Nucleus accumbens (tissue), 56 donors: Measurements from ENCODE around the gene PFDN1.
A peak's percentile ranks its signal among the peaks of the same experiment; 100 is the strongest.
"Not testable (repeated sequence)": the region's sequence is repeated elsewhere in the genome, so short reads cannot be mapped to it uniquely, and the experiment has no call there.

Experiments used
- DNase-seq, 56 donors: peaks; one replicate each; lab custom pipeline; 2025; lab: John Stamatoyannopoulos, UW

The PFDN1 gene, protein sequence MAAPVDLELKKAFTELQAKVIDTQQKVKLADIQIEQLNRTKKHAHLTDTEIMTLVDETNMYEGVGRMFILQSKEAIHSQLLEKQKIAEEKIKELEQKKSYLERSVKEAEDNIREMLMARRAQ

DNA sequence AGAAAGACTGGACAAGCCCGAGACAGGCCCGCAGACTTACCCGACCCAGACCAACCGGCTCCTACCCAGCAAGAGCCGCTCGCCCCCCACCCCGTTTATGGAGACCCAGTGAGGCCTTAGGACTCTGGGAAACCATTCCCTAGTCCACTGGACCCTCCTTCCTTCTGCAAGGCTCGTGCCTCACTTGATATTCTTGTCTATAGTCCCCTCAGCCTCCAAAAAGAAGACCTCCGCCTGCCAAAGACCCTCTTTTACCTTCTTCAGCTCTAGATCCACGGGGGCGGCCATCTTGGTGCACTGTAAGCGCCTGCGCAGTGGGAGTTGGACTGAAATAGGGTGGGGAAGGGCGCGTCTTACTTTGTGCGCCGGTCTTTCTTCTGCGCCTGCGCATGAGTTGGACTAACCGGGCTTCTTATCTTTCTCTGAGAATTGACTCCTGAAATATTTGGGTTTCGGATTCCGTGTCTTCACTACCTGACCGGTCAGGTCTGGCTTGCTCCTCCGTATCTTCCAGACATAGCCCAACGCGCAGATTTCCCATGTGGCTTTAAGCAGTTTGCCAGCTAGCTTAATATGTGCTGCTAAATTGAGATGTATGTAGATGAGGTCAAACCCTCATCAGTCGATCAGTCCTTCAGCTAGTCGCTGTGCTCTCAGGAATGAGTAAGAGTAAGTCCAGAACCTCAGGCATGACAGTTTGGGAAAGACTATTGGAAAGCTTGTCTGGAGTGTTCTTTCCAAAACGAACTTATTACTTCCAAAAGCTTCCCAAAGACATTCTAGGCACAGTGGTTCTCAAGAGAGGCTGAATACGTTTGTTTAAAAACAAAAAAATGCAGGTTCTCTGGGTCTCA lies at the start of gene PFDN1:
Gene PFDN1 (minus strand): TSS at position 316 of the 854 bp plus-strand sequence. CDS start 28 bp downstream, at position 288.
- DNase-seq, result peak; percentile 48 to 97 (median 88)

DNA sequence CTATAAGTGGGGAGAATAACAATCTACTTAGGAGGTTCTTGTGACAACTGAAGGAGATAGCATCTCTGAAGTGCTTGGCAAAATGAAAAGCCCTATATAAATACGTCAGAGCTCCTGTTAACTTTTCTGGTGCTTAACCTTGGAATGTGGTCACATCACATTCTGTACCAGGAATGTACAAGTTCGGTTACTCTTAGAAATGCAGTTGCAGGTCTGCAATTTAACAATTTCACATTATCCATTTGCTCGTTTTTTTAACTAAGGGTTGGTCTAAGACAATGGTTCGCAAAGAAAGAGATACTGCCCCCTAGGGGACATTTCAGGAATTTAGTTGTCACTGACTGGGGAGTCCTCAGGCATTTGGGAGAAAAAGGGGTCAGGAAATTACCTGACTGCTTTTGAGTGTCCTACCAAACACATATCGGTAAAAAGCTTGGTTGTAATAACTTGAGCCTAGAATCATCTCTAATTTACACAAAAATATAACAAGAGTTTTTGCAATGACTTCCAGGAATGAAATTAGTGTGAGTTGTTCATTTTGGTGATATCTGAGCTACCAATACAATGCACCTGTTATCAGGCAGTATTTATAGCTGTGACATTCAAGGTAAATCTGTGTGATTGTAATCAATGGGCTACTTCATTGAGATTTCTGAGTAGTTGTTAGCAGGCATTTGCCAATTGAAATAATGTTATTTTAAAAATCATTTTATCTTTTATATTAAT lies 48.9 kb upstream of the PFDN1 start:
- peak in 27 of 56 donors; percentile 3 to 72 (median 18) for DNase-seq

DNA sequence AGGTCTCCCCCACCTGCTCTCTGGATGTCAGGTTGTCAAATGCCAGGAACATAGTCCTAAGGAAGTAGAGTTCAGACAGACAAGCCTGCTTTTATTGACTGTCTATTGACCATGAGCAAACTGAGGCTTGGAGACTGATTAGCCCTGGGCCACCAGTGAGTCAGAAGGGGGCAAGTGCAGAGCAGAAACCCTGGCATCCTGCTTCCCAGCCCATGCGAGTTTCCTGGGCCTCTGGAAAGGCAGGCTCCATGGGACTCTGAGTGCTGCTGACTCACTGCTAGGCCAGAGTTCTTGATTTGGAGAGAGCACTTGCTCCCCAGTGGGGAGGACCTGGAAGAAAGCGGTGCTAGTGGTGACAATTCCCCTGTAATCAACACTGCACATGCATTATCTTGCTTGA lies 46.3 kb upstream of the PFDN1 start:
- no peak for DNase-seq

DNA sequence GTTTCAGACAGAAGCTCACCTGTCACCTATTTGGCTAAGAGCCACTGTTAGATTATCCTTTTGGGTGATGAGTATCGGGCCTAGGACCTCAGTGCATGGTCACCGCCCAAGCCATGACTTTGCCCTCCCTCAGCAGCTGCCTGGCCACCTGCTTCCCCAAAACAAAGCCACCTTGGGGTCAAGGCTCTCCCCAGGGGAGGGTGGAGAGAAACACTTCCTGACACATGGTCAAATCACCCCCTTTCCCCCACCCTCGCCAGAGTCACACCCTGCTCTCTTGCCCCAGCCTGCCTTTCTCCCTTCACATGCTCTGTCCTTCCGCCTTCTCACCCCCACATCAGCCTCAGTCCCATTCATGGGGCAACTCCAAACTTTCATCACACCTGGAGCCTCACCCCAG lies 45.2 kb upstream of the PFDN1 start:
- DNase-seq, result no peak

DNA sequence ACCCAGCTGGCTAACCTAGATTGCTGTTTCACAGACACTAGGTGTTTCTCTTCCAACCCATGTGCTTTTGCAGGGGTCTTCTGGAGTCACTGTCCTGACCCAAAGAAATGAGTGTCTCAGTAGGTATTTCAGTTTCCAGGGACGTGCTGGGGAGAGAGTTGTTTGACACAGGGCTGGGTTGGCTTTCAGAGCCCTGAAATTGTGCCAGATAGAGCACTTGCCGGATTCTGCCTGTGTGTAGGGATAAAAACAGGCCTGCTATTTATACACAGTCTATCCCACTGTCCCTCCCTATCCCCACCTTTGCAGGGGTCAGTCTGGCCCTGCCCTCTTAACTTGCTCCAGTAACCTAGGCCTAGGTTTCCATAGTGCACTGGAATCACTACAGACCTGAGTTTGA lies 44.5 kb upstream of the PFDN1 start:
- no peak for DNase-seq

DNA sequence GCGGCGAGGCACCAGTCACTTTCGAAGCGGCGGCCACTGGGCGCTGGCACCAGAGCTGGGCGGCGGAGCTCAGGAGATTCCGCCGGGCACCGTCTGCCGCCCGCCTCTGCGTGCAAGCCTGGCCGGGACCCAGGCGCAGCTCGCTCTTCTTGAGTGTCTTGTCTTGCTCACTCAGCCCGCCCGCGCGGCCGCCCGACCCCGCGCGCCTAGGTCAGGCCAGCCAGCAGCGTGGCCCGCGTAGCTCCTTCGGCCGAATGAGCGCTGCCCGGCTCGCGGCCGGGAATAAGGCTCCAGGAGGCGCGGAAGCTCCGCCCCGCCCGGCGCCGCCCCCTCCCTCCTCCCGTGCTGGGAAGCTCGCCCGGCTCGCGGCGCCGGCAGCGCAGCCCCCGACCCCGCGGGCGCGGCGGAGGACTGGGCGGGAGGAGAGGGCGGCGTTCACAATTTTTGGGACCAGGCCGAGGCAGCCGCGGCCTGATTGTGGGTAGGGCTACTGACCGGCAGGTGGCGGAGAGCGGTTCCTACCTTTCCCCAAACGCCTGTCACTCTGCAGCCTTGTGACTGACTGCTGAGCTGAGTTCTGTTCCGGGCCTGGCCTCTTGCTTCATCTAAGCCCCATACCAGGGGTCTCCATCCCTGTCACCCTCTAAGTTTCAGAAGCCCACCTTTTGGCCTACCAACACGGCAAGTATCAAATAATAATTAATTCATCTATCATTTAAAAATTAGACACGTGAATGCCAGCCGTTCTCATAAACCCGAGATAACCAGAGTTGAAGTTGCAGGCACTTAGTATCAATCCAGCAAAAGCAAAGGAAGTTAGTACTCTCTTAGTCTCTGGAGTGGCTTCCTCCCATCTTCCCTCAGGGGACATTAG lies 43.7 kb upstream of the PFDN1 start, which contains the start of gene HBEGF:
Gene HBEGF (minus strand): TSS at position 256 of the 874 bp plus-strand sequence. CDS start 275 bp downstream, outside the sequence.
- DNase-seq, result peak in 54 of 56 donors; percentile 33 to 94 (median 72)

DNA sequence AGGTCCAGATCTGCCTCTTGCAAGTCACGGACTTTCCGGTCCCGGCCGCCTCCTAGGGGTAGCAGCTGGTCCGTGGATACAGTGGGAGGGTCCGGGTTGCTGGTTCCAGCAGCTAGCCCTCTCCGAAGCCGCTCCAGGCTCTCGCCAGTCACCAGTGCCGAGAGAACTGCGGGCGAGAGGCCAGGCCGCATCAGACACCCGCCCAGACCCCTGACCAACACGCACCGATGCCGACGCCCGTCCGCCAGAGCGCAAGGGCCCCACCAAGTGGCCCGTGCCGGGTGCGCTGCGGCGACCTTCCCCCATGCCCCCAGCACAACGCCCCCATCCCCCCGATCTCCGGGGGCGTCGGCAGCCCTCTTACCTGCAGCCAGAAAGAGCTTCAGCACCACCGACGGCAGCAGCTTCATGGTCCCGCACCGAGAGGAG lies 43.0 kb upstream of the PFDN1 start:
- peak in 49 of 56 donors; percentile 27 to 87 (median 66) for DNase-seq

DNA sequence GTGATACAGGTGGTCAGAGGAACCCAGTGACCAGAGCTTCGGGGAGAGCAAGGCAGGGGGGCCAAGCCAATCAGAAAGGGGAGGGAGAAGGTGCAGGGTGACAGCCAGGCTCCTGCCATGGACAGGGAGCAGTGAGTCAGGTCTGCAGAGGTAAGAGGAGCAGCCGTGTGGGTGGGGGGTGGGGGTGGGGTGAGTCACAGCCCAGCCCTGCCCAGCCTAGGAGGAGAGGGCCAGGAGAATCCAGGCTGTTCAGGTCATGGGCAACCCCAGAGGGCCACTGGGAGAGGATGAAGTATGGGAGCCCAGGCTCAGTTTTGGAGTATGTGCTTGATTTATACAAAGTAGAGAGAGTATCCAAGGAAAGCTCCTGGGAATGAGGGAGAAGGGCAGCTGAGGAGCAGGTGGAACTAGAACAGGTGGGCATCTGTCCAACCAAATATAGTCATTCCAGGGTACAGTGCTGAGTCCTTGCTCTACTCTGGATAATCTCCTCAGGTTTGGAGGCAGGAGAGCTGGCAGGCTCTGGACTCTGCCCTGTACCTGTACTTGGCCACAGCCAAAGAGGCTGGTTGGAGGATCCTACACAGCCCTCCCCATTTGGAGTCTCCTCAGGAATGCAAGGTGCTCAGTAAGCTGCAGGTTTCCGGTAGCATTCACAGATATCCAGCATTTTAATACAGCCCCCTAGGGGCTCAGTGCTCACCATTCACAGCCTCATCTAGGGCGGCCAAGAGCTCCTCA lies 42.0 kb upstream of the PFDN1 start:
- peak in 1 of 56 donors; percentile 22 for DNase-seq

DNA sequence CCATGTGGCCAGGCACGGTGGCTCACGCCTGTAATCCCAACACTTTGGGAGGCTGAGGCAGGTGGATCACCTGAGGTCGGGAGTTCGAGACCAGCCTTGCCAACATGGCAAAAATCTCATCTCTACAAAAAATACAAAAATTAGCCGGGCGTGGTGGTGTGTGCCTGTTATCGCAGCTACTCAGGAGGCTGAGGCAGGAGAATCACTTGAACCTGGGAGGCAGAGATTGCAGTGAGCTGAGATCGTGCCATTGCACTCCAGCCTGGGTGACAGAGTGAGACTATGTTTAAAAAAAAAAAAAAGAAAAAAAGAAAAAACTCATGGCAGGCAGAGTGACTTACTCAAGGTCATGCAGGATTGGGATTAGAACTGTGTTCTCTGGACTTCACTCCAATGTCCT lies 40.9 kb upstream of the PFDN1 start:
- not testable (repeated sequence) for DNase-seq

DNA sequence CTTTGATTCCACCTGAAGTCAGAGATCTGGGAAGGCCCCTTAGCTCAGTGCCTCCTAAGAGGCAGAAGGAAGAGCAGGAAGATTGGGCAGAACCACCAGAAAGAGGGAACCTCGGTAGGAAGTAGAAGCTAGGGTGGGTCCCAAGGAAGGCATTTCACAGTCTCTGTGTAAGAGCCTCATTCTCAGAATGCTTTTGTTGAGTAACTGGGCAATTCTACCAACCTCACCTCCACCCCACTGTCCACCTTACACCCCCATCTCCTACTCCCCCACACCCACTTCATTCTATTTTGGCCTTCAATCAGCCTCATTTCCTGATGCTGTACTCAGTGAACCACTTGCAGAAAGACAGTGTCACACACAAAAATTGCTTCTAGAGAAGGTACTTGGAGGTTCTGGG lies 40.0 kb upstream of the PFDN1 start:
- no peak for DNase-seq

DNA sequence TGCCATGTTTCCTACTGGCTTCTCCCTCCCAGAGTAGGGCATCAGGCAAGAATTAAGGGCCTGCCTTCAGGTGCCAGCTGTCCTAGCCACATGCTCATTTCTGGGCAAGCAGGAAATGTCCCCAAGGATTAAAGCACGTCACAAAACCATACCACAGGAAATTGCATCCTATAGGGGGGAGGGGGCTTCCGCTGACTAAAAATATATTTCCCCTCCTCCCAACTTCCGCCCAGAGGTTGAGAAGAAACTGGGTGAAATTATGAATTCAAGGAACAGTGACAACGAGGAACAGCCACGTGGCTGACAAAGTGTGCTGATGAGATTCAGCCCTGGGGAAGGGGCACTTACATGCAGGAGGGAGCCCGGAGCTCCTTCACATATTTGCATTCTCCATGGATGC lies 39.4 kb upstream of the PFDN1 start:
- no peak for DNase-seq

DNA sequence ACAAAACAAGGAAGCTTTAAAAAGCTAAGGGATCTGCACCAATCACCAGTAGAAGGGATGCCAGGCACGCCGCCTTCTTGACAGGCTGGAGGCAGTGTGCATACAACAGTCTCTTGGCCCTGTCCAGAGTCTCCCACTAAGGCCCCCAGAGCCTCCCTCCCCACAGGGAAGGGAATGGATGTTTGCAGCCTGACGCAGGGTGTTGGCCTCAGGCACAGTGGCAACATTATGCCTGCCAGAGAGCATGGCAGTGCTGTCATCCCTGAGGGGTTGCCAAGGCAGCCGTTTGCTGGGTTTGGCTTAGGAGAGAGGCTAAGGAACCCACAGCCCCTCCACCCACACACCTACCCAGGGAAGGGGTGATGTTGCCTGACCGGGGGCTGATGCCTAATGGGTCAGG lies 38.7 kb upstream of the PFDN1 start:
- DNase-seq, result peak in 54 of 56 donors; percentile 16 to 89 (median 70)

DNA sequence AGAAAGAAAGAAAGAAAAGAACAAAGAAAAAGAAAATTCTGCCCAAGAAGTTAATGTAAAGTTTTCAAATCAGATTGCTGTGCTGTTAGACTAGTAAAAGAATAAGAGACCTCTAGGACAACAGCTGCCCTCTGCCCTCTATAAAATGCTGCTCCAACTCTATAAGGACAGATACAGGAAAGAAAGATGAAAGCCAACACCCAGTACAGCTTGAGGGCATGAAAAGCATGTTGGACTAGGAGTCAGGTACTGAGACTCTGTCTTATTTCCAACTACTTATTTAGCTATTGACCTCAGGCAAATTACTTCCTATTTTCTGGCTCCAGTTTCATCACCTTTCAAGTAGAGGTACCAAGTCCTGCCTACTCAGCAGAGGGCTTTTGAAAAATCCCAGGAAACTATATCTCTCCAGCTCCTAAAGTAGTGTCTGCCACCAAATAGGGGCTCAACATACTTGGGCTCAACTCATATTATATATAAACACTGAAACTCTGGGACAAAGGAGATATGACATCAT lies 37.8 kb upstream of the PFDN1 start:
- DNase-seq, result no peak

DNA sequence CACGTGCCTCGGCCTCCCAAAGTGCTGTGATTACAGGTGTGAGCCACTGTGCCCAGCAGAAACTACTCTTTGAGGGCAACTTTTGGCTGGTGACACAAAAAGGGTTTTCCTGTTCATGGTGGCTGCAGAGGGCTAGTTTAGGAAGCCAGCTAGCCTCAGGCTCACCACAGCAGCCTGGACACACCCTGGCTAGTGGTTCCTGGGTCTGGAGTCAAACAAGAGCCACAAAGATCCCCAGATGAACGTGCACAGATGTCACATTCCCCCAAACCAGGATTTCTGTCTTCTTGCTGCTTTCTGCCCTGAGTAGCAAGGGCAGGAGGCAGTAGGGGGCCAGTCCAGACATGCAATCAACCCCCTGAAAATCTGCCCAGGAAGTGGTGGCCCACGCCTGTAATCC lies 36.7 kb upstream of the PFDN1 start:
- DNase-seq, result no peak

DNA sequence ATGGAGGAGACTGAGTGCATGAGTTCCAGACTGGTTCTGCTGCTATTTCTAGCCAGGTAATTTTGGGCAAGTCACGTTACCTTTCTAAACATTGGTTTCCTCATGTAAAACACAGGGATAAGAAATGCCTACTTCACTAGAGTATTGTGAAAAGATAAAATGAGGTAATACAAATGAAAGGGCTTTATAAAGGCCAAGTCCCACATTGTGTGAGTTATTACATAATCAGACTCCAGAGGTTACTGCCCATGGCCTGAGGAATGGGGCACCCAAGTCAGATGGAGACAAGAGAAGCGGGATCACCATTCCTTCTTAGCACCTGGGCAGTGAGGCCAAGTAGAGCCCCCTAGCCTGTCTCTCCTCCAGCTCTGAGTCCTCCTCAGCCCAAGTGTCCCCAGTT lies 36.0 kb upstream of the PFDN1 start:
- DNase-seq, result no peak

DNA sequence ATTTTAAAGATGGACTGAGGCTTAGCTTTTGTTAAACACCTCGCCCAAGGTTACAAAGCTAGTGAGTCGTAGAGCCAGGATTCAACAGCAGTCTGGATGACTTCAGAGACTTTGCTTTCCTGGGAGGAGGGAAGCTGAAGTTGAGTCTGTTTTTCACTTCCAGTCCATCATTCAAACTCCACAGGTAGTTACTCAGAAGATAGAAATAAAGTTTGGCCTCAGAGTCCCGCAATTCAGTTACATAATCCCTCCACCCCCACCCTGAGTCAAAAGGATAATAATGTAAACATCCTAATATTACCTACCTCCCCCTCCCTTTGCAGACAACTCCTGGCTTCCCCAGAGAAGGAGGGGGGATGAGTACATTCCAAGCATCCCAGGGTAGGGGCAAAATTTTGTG lies 35.4 kb upstream of the PFDN1 start:
- peak in 1 of 56 donors; percentile 10 for DNase-seq

DNA sequence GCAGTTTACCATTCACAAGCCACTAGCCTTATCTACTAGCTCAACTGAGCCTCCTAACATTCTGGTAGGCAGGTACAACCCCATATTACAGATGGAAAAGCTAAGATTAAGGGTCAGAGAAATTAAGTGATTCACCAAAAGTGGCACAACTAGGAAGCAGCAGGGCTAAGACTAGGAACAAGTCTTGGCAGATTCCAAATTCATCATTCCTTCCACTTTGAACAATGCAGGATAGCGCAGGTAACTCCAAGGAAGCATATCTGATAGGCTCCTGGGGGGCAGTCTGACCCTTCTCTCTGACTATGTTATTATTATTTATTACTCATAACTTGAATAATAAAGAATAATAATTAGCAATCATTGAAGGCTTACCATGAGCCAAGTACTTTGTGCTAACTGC lies 35.0 kb upstream of the PFDN1 start:
- no peak for DNase-seq

DNA sequence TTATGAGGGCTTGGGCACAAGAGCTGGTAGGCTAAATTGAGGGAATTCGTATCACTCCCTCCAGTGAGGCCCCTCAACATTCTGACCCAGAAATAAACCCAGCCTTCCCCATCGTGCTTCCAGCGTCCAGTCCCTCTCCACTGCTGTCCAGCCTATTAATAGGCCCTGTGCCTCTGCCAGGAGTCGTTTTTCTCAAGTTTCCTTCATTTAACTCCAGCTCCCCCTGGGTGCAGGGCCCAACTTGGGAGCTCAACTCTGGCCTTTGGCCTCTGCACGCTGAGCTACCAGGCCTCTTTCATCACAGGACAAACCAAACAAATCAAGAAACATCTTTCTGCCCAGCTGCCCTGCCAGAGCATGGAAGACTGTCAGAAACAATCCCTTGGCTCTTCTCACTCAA lies 33.5 kb upstream of the PFDN1 start:
- DNase-seq, result peak in 1 of 56 donors; percentile 14

DNA sequence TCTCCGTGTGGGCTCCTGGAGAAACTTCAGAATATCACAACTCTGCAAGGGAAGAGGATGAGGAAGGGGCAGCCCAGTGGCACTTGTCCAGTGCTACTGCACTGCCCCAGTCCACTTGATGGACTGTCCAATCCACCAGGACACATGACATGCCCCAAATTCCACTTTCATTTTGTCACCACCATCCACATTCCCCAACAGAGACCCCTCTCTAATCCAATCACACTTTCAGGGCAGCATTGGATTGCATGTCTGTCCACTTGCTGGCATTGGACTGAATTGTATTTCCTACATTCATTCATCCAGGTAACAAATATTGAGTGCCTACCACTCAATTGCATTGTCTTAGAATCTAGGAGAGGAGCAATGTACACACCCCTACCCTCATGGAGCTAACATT lies 28.7 kb upstream of the PFDN1 start:
- DNase-seq, result no peak
